Spleen (tissue), 13 donors: ENCODE data around the gene PTPDC1. TPM values are rescaled to one million over a fixed set of nuclear protein-coding genes. Genes with fewer than 3 reads are reported as not detected.

Experiments used
- DNase-seq: peaks from one replicate; pipeline ENCODE4 v3.0.0-alpha.2; 2020
- H3K27ac ChIP-seq, 8 donors: fragments of 200-600 bp; sonication (generic) in 7 of 8; 1 replicate in 4 of 8; 2 replicates in 4 of 8; pipeline versions ENCODE4 v1.5.0 to v1.8.0; 2016 to 2021; ENCODE audit warnings: inconsistent platforms in 4 of 8, mild to moderate bottlenecking in 4 of 8, moderate library complexity in 1 of 8
- H3K27me3 ChIP-seq, 7 donors: fragments of 200-600 bp; sonication (generic) in 6 of 7; replicated peaks in 1 of 7; 1 replicate in 4 of 7; 2 replicates in 3 of 7; pipeline versions ENCODE4 v1.5.0 to v1.8.0; 2016 to 2021; ENCODE audit warnings: inconsistent platforms in 3 of 7, mild to moderate bottlenecking in 1 of 7
- H3K36me3 ChIP-seq, 6 donors: fragments of 200-600 bp; sonication (generic) in 5 of 6; 1 replicate in 4 of 6; 2 replicates in 2 of 6; pipeline versions ENCODE4 v1.5.0 to v1.8.0; 2016 to 2021; ENCODE audit warnings: inconsistent platforms in 2 of 6
- H3K4me1 ChIP-seq, 6 donors: fragments of 200-600 bp; sonication (generic) in 5 of 6; 1 replicate in 3 of 6; 2 replicates in 3 of 6; pipeline versions ENCODE4 v1.5.0 to v1.8.0; 2016 to 2021; ENCODE audit warnings: inconsistent platforms in 3 of 6
- H3K4me3 ChIP-seq, 8 donors: fragments of 200-600 bp; sonication (generic) in 7 of 8; 1 replicate in 4 of 8; 2 replicates in 4 of 8; pipeline versions ENCODE4 v1.5.0 to v1.8.0; 2016 to 2021; ENCODE audit warnings: inconsistent platforms in 4 of 8, mild to moderate bottlenecking in 4 of 8, moderate library complexity in 2 of 8
- H3K9me3 ChIP-seq, 8 donors: fragments of 200-600 bp; sonication (generic) in 7 of 8; 1 replicate in 4 of 8; 2 replicates in 4 of 8; pipeline versions ENCODE4 v1.5.0 to v1.8.0; 2016 to 2021; ENCODE audit warnings: inconsistent platforms in 4 of 8
- CTCF ChIP-seq, 11 experiments: fragments of 200-600 bp in 7 of 11; fragments of 450-650 bp in 4 of 11; sonication (generic) in 4 of 11; IDR thresholded peaks in 8 of 11; conservative IDR thresholded peaks in 3 of 11; 1 replicate in 7 of 11; 2 replicates in 4 of 11; pipeline versions ENCODE4 v1.4.0 to v1.8.0; 2016 to 2021; ENCODE audit warnings: antibody characterized with exemption in 11 of 11, inconsistent platforms in 4 of 11, mild to moderate bottlenecking in 1 of 11
- POLR2A ChIP-seq, 3 donors: fragments of 450-650 bp; IDR thresholded peaks; one replicate each; pipeline ENCODE4 v1.5.1; 2017; ENCODE audit warnings: antibody characterized with exemption in 3 of 3, mild to moderate bottlenecking in 1 of 3
- POLR2AphosphoS5 ChIP-seq, 3 donors: sonication (generic); formaldehyde crosslinking; IDR thresholded peaks; one replicate each; pipeline ENCODE4 v1.5.1; 2017; ENCODE audit warnings: antibody characterized with exemption in 3 of 3
- WGBS, 5 donors: extraction: QIAGEN DNeasy Blood & Tissue Kit in 3 of 5; methylation state at CpG; one replicate each; pipeline versions ENCODE4 v1.1.5 to v1.1.7; 2013 to 2018; 5-methylcytosine and 5-hydroxymethylcytosine counted together
- intact Hi-C: fragments of 100-400 bp; cut with DNase I; formaldehyde crosslinking; loops from one replicate; pipeline ENCODE4 v1.15.0; 2023; ENCODE audit warnings: low total_unique reads
- long read RNA-seq, 2 donors: transcript quantifications; one replicate each; lab custom pipeline, GENCODE V29; 2026
- polyA plus RNA-seq, 3 donors: library from polyadenylated mRNA; stranded (reverse); fragments of 200-250 nt; gene quantifications; one replicate each; pipeline ENCODE4 v1.2.1, GENCODE V29; 2013
- total RNA-seq, 7 donors: library from RNA; depleted of rRNA in 3 of 7; stranded (reverse); fragments of >200 nt in 3 of 7; fragmentation: NEBNext Ultra II Directional in 4 of 7; extraction: Animal tissue kit (Norgen Biotek cat#: 25700) in 4 of 7; gene quantifications; one replicate each; pipeline versions ENCODE4 v1.1.0 to v1.2.1, GENCODE V29; 2016 to 2021
- donor health status: healthy with polysubstance abuse.
- donor health status: DM: no; HTN: no; CAD: no; lungs with moderate emphysema.
- donor health status: DM: no; HTN: no; CAD: no.
- donor health status: Bipolar disorder and iron deficiency.
- donor health status: healthy.
- donor health status: DM: no; HTN: no; CAD: no.
- donor health status: DM: yes; HTN: yes; CAD: no.

Gene PTPDC1
- 10 to 100 TPM in 1 of 7 donors, 1 to 10 TPM in 6; 3.8 to 10.5 (median 6.2) TPM for total RNA-seq
- 1 to 10 TPM; 1.9 to 2.4 (median 2.2) TPM for polyA plus RNA-seq
- long read RNA-seq, donor 1 = 0 reads
- long read RNA-seq, donor 2, full-length matches to known transcripts = 1 of 1 reads
- long read RNA-seq, donor 2, partial matches to known transcripts = 0 of 1 reads
- long read RNA-seq, donor 2, other reads (novel, unspliced or antisense) = 0 of 1 reads

- Histone ChIP-seq H3K4me1 (peaks cover 0 to 17% (median 0%) of the 10 kb centered on the region in 6 donors), H3K9me3 (no peaks in the 10 kb centered on the region), H3K4me3 (no peak within 1 kb of the TSS), H3K27me3 (no peaks in the 10 kb centered on the region), H3K36me3 (peaks cover 0 to 7% (median 0%) of the 10 kb centered on the region in 6 donors), H3K27ac (peak within 1 kb of the TSS in 2 of 8 donors; percentile 3 to 6)
- WGBS, 5 donors = 88 to 94% (median 91%) methylated on average over 14 of the region's 14 CpGs
- DNase-seq = no peak
- TF ChIP-seq POLR2AphosphoS5 (IDR thresholded peaks at IDR 0.05) (no peak), POLR2A (IDR thresholded peaks at IDR 0.05) (no peak), CTCF (IDR thresholded peaks at IDR 0.05 in 8 of 11, conservative IDR thresholded peaks at IDR 0.05 in 3 of 11) (no peak)
- intact Hi-C loops = no loop called here
Measured at GRCh38 chr9:94084314-94084713, at the start of gene PTPDC1. Gene PTPDC1 (plus strand): TSS chr9:94084464. CDS start chr9:94084531, 67 bp downstream.

- H3K27me3 ChIP-seq = no peaks in the 10 kb centered on the region
- DNase-seq = no peak
- TF ChIP-seq CTCF (IDR thresholded peaks at IDR 0.05 in 8 of 11, conservative IDR thresholded peaks at IDR 0.05 in 3 of 11) = no peak
- no peak for TF ChIP-seq POLR2AphosphoS5 (IDR thresholded peaks at IDR 0.05)
- no peak for TF ChIP-seq POLR2A (IDR thresholded peaks at IDR 0.05)
- no peaks in the 10 kb centered on the region for H3K36me3 ChIP-seq
- H3K4me3 ChIP-seq = no peak overlapping the region
- peaks cover 0 to 31% (median 17%) of the 10 kb centered on the region in 6 donors for H3K4me1 ChIP-seq
- intact Hi-C loops = no loop called here
- H3K9me3 ChIP-seq = no peaks in the 10 kb centered on the region
- H3K27ac ChIP-seq = no peak overlapping the region
Measured at GRCh38 chr9:94034511-94034910, 49.8 kb upstream of the PTPDC1 start.

- no peak overlapping the region for H3K27ac ChIP-seq
- no peak overlapping the region for H3K4me3 ChIP-seq
- no peak for TF ChIP-seq POLR2AphosphoS5 (IDR thresholded peaks at IDR 0.05)
- no peak for TF ChIP-seq POLR2A (IDR thresholded peaks at IDR 0.05)
- TF ChIP-seq CTCF (IDR thresholded peaks at IDR 0.05 in 8 of 11, conservative IDR thresholded peaks at IDR 0.05 in 3 of 11) = no peak
- no peak for DNase-seq
- H3K9me3 ChIP-seq = no peaks in the 10 kb centered on the region
- no peaks in the 10 kb centered on the region for H3K27me3 ChIP-seq
- H3K36me3 ChIP-seq = no peaks in the 10 kb centered on the region
- intact Hi-C loops = no loop called here
- H3K4me1 ChIP-seq = no peaks in the 10 kb centered on the region
Measured at GRCh38 chr9:94039786-94040185, 44.5 kb upstream of the PTPDC1 start.

- Histone ChIP-seq H3K27ac (no peak overlapping the region), H3K9me3 (no peaks in the 10 kb centered on the region), H3K27me3 (no peaks in the 10 kb centered on the region), H3K4me1 (no peaks in the 10 kb centered on the region), H3K36me3 (no peaks in the 10 kb centered on the region), H3K4me3 (no peak overlapping the region)
- no peak for DNase-seq
- no peak for TF ChIP-seq CTCF (IDR thresholded peaks at IDR 0.05 in 8 of 11, conservative IDR thresholded peaks at IDR 0.05 in 3 of 11)
- no peak for TF ChIP-seq POLR2A (IDR thresholded peaks at IDR 0.05)
- TF ChIP-seq POLR2AphosphoS5 (IDR thresholded peaks at IDR 0.05) = no peak
- 73 to 91% (median 78%) methylated on average over 5 of the region's 5 CpGs for WGBS, 5 donors
- intact Hi-C loops = no loop called here
Measured at GRCh38 chr9:94042516-94043360, 41.5 kb upstream of the PTPDC1 start.
